SHP77 (cell line): ENCODE measurements around the gene ANKRD13A.
"Not testable (repeated sequence)": the region's sequence is repeated elsewhere in the genome, so short reads cannot be mapped to it uniquely, and the experiment has no call there.

Experiments used
- DNase-seq, 2 experiments: peaks; one replicate each; lab custom pipeline; 2025; lab: John Stamatoyannopoulos, UW

Gene ANKRD13A

DNA sequence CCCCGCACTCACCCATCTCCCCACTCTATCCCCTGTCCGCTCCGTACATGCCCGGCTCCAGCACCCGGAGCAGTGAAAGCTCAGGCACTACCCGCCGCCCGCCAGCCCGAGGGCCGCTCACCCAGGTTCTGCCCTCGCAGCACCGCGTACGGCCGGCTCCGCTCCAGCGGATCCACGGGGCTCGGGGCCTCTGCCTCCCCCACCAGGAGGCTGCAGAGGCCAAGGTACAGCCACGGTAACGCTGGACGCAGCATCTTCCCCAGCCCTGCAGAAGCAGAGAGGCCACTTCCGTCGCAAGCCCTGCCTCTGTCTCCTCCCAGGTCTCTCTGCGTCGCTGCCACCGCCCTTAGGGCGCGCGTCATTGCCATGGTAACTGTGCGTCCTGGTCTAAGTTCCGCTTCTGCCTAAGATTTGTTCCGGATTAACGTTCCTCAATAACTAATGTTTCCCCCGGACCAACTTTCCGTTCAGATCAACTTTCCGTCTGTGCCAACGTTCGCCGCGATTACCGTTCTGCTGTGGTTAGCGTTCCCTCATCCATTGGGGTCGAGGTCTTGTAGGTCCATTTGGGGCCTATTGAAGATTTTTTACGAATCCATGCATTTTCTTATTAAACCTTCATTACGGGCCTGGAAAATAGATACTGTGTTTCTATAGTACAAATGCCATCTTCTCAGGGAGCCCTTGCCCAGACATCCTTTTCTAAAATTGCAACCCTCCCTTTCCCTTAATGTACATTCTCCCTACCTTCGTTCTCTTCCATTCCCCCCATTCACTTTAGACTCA, 49.2 kb downstream of the ANKRD13A start, which contains the start of gene C12orf76:
Gene C12orf76 (minus strand): TSS at position 281 of the 786 bp plus-strand sequence. CDS start 27 bp downstream, at position 254.
- peak; percentile 94 to 95 for DNase-seq

DNA sequence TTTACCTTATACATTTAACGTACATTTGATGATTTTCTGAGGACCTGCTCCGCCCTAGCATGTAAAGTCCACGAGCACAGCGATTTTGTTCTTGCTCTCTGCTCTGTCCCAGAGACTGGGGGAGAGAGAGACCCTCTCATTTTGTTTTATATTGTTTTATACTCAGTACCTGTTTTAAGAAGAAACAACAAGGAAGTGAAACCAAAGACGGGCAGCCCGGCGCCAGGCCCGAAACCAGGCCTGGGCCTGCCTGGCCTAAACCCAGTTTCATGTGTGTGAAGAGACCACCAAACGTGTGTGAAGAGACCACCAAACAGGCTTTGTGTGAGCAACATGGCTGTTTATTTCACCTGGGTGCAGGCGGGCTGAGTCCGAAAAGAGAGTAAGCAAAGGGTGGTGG, 49.8 kb downstream of the ANKRD13A start:
- DNase-seq = not testable (repeated sequence)

DNA sequence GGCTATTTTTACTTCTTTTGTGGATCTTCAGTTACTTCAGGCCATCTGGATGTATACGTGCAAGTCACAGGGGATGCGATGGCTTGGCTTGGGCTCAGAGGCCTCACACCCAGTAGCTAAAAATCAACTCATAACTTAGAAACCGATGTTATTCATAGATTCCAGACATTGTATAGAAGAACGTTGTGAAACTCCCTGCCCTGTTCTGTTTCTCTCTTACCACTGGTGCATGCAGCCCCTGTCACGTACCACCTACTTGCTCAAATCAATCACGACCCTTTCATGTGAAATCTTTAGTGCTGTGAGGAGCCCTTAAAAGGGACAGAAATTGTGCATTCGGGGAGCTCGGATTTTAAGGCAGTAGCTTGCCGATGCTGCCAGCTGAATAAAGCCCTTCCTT, 50.4 kb downstream of the ANKRD13A start:
- not testable (repeated sequence) for DNase-seq

- DNase-seq = no peak
These were observed 51.7 kb downstream of the ANKRD13A start for GRCh38 chr12:110050927-110051326.

- not testable (repeated sequence) for DNase-seq
These were observed 56.4 kb downstream of the ANKRD13A start for GRCh38 chr12:110055375-110056352.

DNA sequence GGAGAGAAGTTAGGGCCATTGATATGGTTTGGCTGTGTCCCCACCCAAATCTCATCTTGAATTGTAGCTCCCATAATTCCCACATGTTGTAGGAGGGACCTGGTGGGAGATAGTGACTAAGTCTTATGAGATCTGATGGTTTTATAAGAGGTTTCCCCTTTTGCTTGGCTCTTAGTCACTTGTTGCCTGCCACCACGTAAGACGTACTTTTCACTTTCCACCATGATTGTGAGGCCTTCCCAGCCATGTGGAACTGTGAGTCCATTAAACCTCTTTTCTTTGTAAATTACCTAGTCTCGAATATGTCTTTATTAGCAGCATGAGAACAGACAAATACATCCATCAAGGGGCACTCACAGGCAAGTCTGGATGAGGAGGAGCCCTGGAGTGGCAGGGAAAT, 57.4 kb downstream of the ANKRD13A start:
- DNase-seq = not testable (repeated sequence)

DNA sequence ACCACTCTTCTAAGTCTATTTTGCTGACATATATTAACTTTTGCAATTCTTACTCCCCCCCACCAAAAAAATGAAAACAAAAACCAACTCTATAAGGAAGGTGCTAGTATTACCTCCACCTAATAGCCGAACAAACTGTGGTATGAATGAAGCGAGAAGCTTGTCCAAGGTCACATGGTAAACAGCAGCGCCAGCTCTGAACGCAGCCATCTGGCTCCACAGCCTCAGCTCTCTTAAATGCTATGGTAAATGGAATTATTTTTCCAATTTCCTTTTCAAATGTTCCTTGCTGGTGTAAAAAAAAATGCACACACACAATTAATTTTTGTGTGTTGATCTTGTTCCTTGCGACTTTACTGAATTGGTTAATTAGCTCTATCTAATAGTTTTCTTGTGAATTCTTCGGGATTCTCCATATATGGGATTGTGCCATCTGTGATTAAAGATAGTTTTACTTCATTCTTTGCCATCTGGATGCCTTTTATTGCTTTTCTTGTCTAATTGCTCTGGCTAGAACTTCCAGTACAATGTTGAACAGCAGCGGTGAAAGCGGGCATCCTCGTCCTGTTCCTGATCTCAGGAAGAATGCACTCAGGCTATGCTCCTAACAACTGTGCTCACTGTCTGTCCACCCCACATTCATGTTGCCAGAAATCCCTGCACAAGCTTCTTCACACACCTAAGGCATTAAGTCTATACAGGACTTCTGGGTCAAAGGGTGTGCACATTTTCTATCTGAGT, 59.8 kb downstream of the ANKRD13A start:
- no peak for DNase-seq

GRCh38 chr12:110059651-110060000, 60.4 kb downstream of the ANKRD13A start:
- no peak for DNase-seq

- no peak for DNase-seq
These were observed 63.0 kb downstream of the ANKRD13A start for GRCh38 chr12:110062241-110062640.

- DNase-seq = no peak
These were observed 66.3 kb downstream of the ANKRD13A start for GRCh38 chr12:110065540-110065939.

DNA sequence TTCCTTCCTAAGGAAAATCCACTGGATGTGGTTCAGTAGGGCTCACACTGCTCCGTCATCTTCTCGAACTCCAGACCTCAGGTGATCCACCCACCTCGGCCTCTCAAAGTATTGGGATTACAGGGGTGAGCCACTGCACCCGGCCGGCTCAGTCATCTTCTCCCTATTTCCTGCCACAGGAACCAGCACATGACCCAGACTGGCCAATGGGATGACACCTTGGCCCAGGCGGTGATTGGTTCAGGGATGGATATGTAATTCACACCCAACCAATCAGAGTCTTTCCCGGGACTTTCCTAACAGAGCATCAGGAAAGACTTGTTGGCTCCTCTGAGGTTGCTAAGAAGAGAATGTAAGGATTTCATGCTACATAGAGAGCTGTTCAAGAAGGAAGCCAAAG, 68.3 kb downstream of the ANKRD13A start:
- no peak for DNase-seq

GRCh38 chr12:110068115-110068514, 68.9 kb downstream of the ANKRD13A start:
- not testable (repeated sequence) for DNase-seq

GRCh38 chr12:110068654-110069053, 69.4 kb downstream of the ANKRD13A start:
- no peak for DNase-seq

DNA sequence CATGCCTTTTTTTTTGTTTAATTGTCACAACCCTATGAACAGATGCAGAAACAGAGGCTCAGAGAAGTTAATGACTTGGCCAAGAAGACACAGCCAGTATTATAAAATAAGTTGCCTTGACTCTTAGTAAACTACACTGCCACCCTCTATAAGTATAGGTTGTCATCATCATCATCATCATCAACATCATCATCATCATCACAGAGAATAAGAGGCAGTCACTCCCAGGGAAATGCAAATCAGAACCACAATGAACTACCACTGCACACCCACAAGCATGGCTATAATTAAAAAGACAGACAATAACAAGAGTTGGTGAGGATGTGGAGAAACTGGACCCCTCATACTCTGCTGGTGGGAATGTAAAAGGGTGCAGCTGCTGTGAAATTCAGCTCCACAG, 72.3 kb downstream of the ANKRD13A start:
- no peak for DNase-seq

DNA sequence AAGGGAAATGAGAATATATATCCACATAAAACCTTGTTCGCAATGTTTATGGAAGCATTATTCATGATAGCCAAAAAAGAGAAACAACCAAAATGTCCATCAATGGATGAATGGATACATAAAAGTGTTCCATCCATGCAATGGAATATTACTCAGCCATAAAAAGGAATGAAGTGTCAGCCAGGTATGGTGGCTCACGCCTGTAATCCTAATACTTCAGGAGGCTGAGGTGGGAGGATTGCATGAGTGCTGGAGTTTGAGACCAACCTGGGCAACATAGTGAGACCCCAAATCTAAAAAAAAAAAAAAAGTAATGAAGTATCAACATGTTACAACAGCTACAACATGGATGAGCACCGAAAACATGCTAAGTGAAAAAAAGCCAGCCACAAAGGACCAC, 72.7 kb downstream of the ANKRD13A start:
- no peak for DNase-seq

- not testable (repeated sequence) for DNase-seq
These were observed 73.4 kb downstream of the ANKRD13A start for GRCh38 chr12:110072636-110073035.

DNA sequence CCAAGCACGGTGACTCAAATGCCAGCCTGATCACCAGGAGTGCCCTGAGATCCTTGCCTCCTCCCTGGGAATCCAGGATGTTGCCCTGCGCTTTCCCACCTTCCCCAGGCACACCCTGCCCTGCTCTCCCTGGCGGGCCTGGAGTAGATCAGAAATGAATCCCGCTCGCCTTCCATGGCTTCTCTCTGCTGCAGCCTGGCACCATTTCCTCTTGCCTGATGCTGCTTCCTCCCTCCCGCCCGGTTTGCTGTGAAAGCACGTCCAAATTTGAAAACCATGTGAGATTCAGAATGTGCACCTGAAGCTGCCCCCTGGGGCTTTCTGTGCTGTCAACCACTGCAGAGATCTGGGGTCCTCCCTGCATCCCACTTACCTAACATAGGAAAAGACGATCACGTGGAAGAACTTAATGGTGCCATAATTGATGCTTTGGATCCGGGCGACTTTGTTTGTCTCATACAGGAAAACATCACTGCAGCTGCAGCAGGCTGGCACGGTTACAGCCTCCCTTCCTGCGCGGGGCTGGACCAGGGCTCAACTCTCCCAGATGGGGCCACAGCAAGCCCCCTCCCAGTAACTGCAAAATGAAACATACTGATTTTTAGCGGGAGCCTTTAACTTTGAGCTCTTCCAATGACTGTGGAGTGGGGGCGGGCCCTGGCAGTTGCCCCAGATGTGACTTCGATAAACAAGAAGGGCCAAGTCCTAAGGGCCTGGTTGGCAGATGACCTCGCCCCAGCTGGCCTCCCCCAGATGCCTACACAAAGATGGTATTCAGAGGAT, 74.0 kb downstream of the ANKRD13A start:
- peak in 1 of 2 experiments; percentile 37 for DNase-seq

GRCh38 chr12:110074089-110074488, 74.9 kb downstream of the ANKRD13A start:
- no peak for DNase-seq

GRCh38 chr12:110075880-110076279, 76.7 kb downstream of the ANKRD13A start:
- no peak for DNase-seq

DNA sequence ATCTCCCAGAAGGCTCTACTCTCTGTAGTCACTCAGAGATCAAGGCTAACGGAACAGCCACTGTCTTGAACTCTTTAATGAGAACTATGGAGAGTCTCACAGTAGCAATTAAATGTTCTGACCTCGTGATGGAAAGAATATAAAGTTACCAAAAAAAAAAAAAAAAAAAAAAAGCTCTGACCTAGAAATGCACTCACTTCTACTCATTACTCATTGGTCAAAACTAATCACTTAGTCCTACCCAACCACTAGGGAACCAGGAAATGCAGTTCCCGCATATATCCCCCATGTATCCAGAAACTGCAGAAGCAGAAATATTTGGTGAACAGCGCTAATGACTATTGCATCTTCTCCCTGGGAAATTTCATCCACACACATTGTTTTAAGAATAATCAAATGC, 78.6 kb downstream of the ANKRD13A start:
- DNase-seq = no peak
